BJ (cell line): ENCODE data around the gene LEMD2. TPM values are rescaled to one million over a fixed set of nuclear protein-coding genes. Genes with fewer than 3 reads are reported as not detected.

ENCODE experiments used
- CTCF ChIA-PET: fragments of 350-600 bp; formaldehyde crosslinking; extraction: SDS; loops from one replicate; lab custom pipeline; 2021; ENCODE audit warnings: antibody characterized with exemption, inconsistent platforms; lab: Yijun Ruan, JAX
- POLR2A ChIA-PET: fragments of 300-600 bp; sonication (Branson Sonifier 250); formaldehyde crosslinking; extraction: SDS; loops from one replicate; lab custom pipeline; 2021; ENCODE audit warnings: antibody characterized with exemption; lab: Charles Lee
- DNase-seq: peaks from one replicate; pipeline ENCODE4 v3.0.0-alpha.2; 2011; ENCODE audit warnings: low read depth
- H3K27me3 ChIP-seq: 2 replicates; pipeline ENCODE4 v1.6.0; 2011; ENCODE audit warnings: low read length; ENCODE audit not compliant: control insufficient read depth, insufficient read depth
- H3K36me3 ChIP-seq: 2 replicates; pipeline ENCODE4 v1.5.1; 2011; ENCODE audit warnings: low read length; ENCODE audit not compliant: control insufficient read depth, insufficient read depth
- H3K4me3 ChIP-seq: 2 replicates; pipeline ENCODE4 v1.5.1; 2011; ENCODE audit warnings: low read depth, mild to moderate bottlenecking, control low read depth, low read length
- CTCF ChIP-seq: IDR thresholded peaks from 2 replicates; pipeline ENCODE4 v1.5.1; 2011; ENCODE audit warnings: low read depth, mild to moderate bottlenecking, control low read depth, inconsistent platforms, low read length, moderate library complexity; ENCODE audit not compliant: insufficient read depth
- polyA plus RNA-seq: library from polyadenylated mRNA; depleted of rRNA; stranded (reverse); fragments of >200 nt; gene quantifications from 2 replicates; pipeline ENCODE4 v1.2.3, GENCODE V29; 2011

The LEMD2 gene
- polyA plus RNA-seq, 1 experiment = 59.8 TPM

- H3K27me3 ChIP-seq = no peaks in the 10 kb centered on the region
- H3K36me3 ChIP-seq = no peaks in the 10 kb centered on the region
- no peak for DNase-seq
- no peak for TF ChIP-seq CTCF
- no peak overlapping the region for H3K4me3 ChIP-seq
- ChIA-PET CTCF (interaction anchor here (0.6 to 24.3 kb wide), 4 partner anchors 12 to 1839 kb away, joined by 3 to 567 read pairs (median 40); partner anchors contain the start of gene UQCC2), POLR2A (no interaction called here)
Observed at GRCh38 chr6:33740794-33741193, 48.1 kb downstream of the LEMD2 start.

- ChIA-PET CTCF (interaction anchor here (0.6 to 24.3 kb wide), 6 partner anchors 11 to 1840 kb away, joined by 3 to 567 read pairs (median 5); partner anchors contain the start of gene UQCC2), POLR2A (no interaction called here)
- Histone ChIP-seq H3K27me3 (no peaks in the 10 kb centered on the region), H3K4me3 (no peak overlapping the region), H3K36me3 (no peaks in the 10 kb centered on the region)
- no peak for DNase-seq
- TF ChIP-seq CTCF = no peak
Observed at GRCh38 chr6:33740204-33740608, 48.7 kb downstream of the LEMD2 start.

GRCh38 chr6:33739571-33739970 lies 49.4 kb downstream of the LEMD2 start:
- DNase-seq = no peak
- no peaks in the 10 kb centered on the region for H3K36me3 ChIP-seq
- TF ChIP-seq CTCF = no peak
- POLR2A ChIA-PET = no interaction called here
- CTCF ChIA-PET = interaction anchor here (0.9 to 24.3 kb wide), 5 partner anchors 17 to 416 kb away, joined by 4 to 567 read pairs (median 6); partner anchors contain the start of gene UQCC2
- H3K4me3 ChIP-seq = no peak overlapping the region
- no peaks in the 10 kb centered on the region for H3K27me3 ChIP-seq

- ChIA-PET CTCF (interaction anchor here (1.2 to 24.3 kb wide), 4 partner anchors 16 to 289 kb away, joined by 5 to 567 read pairs (median 5); partner anchors contain the start of gene UQCC2), POLR2A (no interaction called here)
- Histone ChIP-seq H3K4me3 (no peak overlapping the region), H3K27me3 (no peaks in the 10 kb centered on the region), H3K36me3 (no peaks in the 10 kb centered on the region)
- DNase-seq = no peak
- no peak for TF ChIP-seq CTCF
Observed at GRCh38 chr6:33738879-33739278, 50.1 kb downstream of the LEMD2 start.

- no peak for DNase-seq
- Histone ChIP-seq H3K36me3 (no peaks in the 10 kb centered on the region), H3K4me3 (no peak overlapping the region), H3K27me3 (no peaks in the 10 kb centered on the region)
- CTCF ChIA-PET = interaction anchor here (0.7 to 2.0 kb wide), 6 partner anchors 8 to 289 kb away, joined by 3 to 6 read pairs (median 5); partner anchors contain the start of gene UQCC2
- TF ChIP-seq CTCF = no peak
- POLR2A ChIA-PET = no interaction called here
Observed at GRCh38 chr6:33738153-33738552, 50.8 kb downstream of the LEMD2 start.
